ENCODE results near the gene CDK4.

Gene CDK4

DNA sequence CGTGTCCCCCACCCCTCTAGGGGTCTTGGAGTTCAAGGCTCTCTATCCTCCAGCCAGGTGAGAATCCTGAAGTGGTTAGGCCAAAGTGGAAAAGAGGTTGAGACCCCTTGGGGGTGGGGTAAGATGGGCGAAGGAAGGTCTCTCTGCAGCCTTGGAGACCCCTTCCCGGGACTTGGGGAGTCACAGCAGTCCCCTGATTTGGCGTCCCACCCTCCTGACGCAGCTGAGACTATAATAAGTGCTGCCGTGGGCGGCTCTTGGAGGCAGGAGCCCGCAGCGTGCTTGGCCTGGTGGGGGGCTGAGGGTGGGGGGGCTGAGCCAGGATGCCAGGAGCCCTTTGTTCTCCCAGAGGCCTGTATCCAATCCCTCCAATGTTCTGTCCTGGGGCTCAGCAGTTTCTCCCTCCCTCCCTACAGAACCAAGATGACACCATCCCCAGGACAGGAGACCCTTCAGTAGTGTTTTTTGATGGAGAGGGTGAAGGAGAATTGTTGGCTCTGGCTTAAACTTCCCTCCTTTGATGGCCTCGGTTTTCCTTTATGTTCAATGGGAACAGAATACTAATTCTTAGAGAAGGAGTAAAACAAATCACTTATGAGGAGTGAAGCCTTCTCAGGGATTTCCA lies 12.1 kb downstream of the CDK4 start:
- no peak for FAIRE-seq
- no peak for DNase-seq (ENCODE audit: low spot score)

DNA sequence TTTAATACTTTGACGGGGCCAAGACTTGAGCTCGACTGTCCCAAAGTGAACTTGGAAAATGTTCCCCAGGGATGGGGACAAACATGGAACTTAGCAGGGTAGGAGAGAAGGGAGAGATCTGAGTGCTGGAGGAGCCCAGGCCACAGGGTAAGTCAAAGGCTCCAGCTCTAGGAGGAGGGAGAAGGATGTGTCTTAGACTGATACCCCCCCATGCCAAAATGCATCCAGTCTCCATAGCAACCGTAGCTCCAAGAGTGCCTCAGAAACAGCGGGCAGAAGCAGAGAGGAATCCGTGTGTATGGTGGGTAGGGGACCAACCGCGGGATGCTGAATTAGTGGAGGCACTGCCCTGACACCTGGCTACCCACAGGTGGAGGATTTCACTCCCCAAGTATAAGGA lies 12.7 kb downstream of the CDK4 start:
- no peak for FAIRE-seq
- no peak for DNase-seq (ENCODE audit: low spot score)

DNA sequence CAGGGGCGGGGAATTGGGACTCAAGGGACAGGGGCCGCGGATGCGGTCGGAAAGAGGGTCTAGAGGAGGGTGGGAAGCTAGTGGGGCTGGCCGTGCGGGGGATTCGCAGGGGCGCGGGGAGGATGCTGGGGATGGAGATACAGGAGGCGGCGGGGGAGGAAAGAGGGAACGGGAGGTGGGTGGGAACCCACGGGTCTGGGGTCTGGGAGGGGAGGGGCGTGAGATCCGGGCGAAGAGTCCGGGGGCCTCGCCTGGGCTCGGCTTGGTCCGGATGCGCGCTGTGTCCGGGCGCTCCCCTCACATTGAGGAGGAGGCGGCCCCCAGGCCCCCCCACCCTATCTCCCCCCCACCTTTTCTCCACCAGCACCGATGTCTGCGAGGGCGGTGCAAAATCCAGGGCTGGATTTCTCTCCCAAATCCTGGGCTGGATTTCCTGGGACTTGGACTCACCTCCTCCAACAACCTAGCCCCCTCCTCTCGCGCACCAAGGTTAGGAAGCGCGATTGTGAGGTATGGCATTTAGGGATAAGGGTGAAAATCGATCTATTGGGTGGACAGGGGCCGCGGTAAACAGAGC lies 13.4 kb downstream of the CDK4 start, which contains the start of gene AGAP2:
Gene AGAP2, minus strand, starts transcription at position 82 of the 577 bp plus-strand sequence. CDS start 496 bp downstream, outside the sequence.
- no peak for DNase-seq (ENCODE audit: low spot score)

DNA sequence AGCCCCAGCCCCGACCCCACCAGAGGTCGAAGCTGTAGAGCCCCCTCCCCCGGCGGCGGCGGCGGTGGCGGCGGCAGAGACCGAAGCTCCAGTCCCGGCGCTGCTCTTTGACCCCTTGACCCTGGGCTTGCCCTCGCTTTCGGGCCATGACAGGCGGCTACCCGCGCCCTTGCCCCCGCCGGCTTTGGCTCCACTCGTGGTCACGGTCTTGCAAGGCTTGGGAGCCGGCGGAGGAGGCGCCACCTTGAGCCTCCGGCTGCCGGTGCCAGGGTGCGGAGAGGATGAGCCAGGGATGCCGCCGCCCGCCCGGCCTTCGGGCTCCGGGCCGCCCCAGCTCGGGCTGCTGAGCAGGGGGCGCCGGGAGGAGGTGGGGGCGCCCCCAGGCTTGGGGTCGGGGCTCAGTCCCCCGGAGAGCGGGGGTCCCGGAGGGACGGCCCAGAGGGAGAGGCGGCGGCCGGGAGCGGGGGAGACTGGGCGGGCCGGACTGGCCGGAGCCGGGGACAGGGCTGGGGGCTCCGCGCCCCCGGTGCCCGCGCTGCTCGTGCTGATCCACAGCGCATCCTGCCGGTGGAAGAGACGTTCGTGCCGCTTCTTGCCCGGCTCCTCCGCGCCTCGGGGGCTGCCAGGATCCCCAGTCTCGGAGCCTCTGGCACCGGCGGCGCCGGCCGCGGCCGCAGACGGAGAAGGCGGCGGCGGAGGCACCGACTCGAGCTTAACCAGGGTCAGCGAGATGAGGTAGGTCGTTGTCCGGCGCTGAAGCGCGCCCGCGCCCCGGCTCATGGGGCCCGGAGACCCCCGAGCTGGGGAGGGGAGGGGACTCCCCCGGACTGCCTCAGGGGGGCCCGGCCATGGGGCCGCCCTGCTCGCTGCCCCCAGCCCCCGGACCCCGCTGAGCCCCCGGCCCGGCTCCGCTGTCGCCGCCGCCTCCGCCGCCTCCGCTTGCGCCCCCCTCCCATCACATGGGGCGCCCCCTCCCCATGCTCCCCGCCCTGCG lies 14.3 kb downstream of the CDK4 start:
- FAIRE-seq (no peak), DNase-seq (ENCODE audit: low spot score) (no peak)

More for the DNA sequence above, 13.4 kb downstream of the CDK4 start, which contains the start of gene AGAP2:
- no peak for FAIRE-seq

DNA sequence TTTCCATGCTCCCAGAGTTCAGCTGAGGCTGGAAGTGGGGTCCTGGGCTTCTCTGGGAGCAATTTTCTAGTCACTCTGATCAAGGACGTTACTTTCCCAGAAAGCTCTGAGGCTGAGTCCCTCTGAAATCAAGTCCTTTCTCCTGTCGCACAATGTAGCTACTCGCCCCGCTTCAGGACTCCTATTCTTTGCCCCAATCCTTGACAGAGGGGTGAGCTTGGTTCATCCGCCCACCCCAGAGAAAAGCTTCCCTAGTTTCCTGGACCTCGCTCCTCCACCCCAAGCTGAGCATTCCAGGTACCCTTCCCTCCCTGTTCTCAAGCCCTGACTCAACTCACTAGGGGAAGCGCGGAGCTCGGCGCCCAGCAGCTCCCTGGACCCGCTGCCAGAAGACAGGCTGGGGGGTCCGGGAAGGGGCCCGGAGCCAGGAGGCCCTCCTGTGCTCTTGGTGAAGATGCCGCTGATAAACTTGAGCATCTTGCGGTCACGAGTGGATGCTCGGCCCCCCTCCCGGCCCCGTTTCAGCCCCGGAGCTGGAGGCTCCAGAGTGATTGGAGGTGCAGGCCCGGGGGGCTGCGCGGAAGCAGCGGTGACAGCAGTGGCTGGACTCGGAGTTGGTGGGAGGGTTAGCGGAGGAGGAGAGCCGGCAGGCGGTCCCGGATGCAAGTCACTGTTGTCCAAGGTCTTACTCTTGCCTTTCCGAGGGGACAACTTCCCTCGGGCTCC lies 15.2 kb downstream of the CDK4 start:
- FAIRE-seq (no peak), DNase-seq (ENCODE audit: low spot score) (no peak)

DNA sequence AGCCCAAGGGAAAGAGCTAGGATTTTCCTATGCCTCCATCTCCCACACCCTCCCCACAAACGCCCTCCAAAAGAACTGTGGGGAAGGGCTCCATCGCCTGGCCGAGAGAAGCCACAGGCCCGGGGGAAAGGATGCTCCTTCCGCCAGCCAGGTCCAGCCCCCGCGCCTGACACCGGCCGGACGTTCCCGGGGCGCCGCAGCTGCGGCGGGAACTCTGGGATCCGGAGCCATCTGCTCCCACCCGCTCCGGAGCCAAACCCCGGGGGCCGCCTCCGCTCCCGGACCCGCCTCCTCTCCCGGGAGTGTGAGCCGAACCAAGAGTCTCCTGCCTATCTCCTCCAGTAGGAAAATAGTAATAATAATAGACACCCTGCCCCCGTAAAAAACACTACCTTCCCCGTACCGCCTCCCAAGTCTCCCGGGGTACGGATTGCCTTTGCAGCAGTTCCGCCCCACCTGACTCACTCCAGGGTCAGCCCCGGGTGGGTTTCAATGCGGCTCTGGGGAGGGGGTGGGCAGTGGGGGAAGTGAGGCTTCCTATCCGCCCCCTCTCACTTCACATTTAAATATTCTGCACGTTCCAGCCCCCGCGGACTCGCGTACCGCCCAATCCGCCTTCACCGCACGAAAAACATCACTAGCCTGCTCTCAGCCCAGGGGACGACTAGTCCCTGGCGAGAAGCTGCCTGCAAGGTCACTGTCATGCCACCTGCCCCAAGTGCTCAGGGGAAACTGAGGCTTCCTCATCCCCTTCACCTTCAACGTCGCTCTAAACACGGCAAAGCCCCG lies 16.0 kb downstream of the CDK4 start:
- FAIRE-seq (no peak), DNase-seq (ENCODE audit: low spot score) (no peak)

DNA sequence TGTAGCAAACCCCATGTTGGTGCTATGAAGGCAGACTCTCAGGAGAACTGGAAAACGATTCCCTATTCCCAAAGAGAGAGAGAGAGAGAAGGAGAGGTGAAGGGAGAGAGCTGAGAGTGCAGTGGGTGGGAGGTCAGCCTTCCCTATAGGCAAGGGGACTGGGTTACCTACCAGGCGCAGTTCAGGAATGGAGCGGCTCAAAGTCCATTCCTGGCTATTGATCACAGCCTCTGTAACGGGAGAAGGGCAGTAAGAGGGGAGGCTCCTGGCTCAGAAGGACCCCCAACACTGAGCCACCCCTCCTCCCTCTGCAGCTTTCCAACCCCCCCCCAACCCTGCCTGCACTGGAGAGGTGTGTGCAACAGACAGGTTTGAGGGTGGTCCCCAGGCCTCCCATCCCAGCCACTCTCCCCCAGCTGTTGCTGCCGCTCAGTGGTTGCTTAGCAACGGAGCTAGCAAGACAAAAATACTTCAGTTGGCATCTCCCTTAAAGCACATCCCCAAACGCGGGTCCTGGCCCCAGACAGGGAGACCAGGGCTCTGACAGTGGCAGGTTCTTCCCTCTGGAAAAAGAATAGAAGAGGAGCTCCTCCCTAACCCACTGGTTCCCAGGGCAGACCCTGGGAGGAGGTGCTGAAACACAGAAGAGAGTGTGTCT lies 16.8 kb downstream of the CDK4 start:
- DNase-seq (ENCODE audit: low spot score) (no peak), FAIRE-seq (no peak)

DNA sequence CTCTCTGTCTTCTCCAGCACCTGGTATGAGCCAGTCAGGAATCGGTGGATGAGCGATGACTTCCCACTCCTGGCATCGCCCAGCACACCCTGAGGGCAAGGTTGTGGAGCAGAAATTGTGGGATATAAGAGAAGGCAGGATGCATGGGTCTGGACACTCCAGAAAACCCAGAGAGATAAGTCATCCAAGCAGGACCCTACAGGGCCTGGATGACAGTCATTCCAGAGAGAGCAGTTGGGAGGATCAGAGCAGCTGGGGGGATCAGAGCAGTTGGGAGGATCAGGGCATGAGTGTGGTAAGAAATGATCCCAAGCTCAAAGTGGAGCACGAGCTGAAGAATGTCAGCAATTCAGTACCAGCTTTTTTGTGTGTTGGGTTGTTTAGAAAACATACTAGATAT lies 17.5 kb downstream of the CDK4 start:
- DNase-seq (ENCODE audit: low spot score) (no peak), FAIRE-seq (no peak)

DNA sequence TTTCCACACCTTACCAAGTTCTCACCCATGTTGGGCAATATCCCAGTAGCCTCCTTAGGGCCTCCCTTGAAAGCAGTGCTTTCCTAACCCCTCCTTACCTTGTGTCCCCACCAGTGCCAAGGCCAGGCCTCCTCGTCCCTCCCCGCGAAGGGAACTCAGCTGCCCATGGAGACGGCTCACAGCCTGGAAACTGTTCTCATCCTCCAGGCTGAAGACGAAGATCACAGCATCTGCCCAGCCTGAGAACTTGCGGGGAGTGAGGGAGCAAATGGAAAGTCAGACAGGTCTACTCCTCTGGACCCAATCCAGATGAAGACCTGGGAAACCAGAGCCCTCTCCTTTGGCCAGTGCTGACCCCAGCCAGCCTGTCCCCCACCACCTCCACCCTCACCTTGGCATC lies 18.2 kb downstream of the CDK4 start:
- no peak for DNase-seq (ENCODE audit: low spot score)
- no peak for FAIRE-seq

DNA sequence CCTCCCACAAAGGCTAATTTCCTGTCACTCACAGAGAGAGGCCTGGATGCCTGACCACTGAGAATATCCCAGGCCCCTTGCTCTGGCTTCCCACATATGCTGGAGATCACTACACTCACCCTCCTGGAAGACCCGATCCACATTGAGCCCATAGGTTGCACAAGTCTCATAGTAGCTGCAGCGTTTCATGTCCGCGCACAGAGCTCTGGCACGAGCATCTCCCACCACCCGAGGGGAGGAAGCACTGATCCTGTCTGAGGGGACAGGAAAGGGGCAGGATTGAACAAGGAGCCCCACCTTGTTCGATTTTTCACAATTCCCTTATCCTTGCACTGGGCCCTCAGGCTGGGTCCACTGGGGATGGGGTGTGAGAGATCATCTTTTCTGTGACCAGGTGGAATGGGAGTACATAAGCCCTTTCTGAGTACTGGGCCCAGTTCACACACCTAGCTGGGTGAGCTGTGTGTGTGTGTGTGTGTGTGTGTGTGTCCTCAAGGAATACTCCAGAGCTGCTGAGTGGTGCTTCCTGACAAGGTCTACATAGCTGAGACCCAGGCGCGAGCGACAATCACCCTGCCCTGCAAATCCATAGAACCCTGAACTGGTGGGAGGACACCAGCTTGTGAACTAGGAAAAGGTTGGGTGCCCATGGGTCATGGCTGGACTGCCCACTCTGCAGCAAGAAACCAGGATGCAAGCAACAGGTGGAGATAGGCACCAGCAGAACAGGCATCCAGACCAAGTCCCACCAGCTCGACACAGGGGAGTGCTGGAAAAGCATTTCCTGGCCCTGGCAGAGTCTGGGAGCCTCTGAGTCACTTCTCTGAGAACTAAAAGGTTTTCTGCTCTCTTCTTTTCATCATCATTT lies 19.1 kb downstream of the CDK4 start:
- FAIRE-seq (no peak), DNase-seq (ENCODE audit: low spot score) (no peak)

DNA sequence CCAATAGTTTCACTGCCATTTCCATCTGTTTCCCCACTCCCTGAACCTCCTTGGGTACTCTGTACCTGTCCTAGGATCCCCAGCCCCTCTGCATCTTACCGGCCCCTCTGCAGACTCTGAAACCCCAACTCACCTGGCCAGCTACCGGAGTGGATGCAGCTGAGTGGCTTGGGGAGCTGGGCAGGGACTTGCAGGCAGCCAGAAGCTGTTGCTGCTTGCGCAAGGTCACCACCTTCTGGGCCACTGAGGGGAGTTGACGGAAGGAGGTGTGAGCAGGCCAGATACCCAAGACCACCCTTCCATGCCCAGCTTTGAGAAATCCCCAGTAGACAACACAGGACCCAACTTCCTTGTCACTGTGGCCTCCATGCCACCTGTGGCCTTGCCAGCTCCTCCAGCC lies 19.8 kb downstream of the CDK4 start:
- DNase-seq (ENCODE audit: low spot score) (no peak), FAIRE-seq (no peak)

DNA sequence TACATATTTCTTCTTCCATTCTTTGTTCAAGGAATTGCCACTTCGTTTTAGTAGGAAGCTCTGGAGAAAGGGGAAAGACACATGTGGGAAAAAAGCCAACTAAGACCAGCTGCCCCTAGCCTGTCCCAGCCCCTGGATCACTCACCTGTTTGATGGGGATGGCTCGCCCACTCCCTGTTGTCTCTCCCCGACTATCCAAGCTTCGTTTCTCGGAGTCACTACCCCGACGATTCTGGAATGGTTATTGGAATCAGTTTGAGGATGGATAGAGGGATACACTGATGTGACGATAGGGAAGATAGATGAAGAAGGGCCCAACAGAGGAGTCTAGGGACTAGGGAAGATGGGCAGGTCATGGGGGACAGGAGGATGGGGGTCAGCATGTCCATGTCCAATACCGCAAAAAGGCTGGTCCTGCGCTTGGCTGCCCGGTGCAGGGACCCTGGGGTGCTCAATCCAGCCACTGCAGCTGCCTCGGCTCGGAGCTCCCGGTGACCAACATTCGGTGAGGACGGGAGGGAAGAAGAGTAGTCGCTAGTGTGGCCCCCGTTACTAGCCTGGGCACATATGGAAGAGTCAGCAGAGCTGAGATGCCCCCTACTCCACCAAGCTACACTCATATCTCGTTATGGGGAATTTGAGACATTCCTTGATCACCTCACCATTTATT lies 20.6 kb downstream of the CDK4 start:
- DNase-seq (ENCODE audit: low spot score), result no peak
- FAIRE-seq, result no peak

DNA sequence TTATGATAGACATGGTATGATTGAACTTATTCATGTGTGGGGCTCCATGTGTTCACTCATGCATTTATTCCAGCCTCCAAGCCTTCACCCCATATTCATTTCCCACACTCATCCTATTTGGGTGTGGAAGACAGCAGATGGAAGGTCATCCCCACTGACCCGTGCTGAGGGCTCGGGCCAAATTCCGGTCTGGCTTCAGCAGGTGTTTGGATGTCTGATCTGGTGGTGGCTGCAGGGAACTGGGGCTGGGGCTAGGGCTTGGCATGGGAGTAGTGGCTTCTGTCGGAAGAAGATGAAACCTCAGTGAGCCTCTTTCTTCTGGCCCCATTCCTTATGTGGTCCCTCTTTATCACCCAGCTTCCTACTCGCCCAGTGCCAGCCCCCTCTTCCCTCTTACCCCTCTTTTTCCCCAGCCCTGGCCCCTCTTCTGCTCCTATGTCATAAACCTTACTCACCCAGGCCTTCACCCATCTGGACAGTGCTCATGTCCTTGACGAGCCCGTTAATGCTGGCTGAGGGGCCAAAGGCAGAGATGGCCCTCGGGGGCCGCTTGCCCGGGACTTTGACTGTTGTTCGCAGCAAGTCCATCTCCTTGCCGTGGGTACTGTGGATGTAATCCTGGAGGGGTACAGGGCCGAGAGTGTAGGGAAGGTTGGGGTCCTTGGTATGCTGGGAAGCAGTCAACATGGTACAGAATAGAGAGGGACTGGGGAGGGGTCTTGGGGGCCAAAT lies 21.6 kb downstream of the CDK4 start:
- no peak for DNase-seq (ENCODE audit: low spot score)
- no peak for FAIRE-seq

DNA sequence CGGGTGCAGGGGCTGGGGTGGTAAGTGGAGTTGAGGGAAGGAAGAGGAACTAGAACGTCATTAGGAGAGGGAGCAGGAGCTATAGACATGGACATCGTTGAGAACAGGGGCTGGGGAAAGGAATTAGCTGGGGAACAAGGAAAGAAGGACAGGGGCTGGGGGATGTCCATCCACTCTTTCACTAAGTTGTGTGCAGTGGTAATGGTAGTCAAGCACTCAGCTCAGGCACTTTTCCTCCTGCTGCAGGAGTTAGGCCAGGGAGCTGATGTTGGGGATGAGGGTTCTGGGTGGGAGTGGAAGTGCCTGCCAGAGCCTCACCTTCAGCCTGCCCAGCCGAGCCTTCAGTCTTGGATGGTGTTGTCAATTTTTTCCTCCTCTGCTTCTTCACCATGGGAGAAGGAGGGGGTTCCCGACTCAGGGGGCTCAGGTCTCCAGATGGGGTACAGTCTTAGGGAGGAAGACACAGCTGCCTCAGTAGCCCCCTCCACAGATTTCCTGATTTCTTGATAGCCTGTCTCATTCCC lies 22.7 kb downstream of the CDK4 start:
- no peak for FAIRE-seq
- DNase-seq (ENCODE audit: low spot score), result no peak

DNA sequence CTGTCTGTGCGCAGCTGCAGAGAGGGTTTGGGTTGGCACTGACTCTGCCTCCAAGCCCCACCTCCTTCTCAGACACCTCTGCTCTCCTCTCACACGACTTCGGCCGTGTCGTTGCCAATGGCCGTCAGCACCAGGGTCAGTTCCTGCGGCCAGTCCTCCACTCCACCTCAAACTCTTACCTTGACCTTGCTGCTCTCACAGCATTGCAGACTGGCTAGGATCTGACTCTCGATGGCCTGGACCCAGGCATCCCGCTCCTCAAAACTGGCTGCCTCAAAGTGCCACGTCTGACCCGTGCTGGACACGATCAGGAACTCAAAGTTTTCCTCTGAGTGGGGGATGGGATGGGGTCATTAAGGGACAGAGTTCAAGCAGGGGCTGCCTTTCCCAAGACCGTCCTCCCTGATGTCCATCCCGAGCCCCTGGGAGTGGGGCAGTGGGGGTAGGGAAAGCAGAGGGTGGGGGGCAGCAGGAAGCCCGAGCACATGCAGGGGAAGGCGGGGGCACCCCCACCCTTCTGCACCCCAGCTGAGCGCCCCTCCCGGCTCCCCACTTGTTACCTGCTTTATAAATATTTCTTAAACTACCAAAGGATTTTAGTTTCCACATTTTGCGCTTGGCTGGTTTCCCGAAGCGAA lies 24.2 kb downstream of the CDK4 start:
- FAIRE-seq (no peak), DNase-seq (ENCODE audit: low spot score) (no peak)

DNA sequence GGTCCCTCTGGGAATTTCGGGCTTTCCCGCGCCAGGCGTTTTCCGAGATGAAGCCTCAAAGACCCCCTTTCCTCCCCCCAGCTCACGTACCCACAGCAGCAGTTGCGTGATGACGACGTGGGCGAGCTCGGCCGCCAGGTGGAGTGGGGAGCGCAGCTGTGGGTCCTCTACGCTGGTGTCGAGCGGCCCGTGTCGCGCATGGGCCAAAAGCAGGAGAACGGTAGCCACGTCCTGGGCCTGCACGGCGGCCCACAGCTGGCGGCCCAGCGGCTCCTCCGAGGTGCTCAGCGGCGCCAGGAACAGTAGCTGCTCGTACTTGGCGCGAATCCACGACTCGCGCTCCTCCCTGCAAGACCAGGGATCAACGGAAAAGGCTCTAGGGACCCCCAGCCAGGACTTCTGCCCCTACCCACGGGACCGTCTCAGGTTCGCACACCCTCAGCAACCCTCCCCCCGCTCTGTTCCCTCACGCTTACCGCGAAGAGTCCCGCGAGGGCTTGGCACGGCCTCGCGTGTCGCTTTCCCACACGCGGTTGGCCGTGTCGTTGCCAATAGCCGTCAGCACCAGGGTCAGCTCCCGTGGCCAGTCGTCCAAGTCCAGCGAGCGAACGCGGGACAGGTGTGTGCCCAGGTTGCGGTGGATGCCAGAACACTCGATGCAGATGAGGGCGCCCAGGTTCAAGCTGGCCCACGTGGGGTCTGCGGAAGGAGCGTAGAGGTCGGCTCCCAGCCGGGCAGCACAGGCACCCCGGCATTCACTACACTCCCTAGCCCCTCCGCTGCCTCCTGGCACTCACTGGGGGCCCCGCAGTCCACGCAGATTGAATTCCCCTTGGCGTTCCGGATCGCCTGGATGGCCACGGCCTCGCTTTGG lies 25.0 kb downstream of the CDK4 start:
- FAIRE-seq (no peak), DNase-seq (ENCODE audit: low spot score) (no peak)

All from RCC 7860 (cell line).